H9 (cell line): ENCODE measurements around the gene CACNA2D3. TPM values are rescaled to one million over a fixed set of nuclear protein-coding genes. Genes with fewer than 3 reads are reported as not detected.

Experiments used
- DNase-seq: peaks from one replicate; pipeline ENCODE4 v3.0.0-alpha.2; 2017
- H2AFZ ChIP-seq: one replicate; pipeline ENCODE4 v1.6.1; 2013; ENCODE audit warnings: mild to moderate bottlenecking, low read length, control low read depth, moderate library complexity
- H2AK5ac ChIP-seq: 2 replicates; pipeline ENCODE4 v1.6.1; 2013; ENCODE audit warnings: low read length, control low read depth, mixed read lengths; ENCODE audit not compliant: insufficient read length
- H2BK120ac ChIP-seq: one replicate; pipeline ENCODE4 v1.6.1; 2013; ENCODE audit warnings: low read depth, mild to moderate bottlenecking, low read length, control low read depth, inconsistent platforms; ENCODE audit not compliant: poor library complexity, severe bottlenecking
- H2BK12ac ChIP-seq: 2 replicates; pipeline ENCODE4 v1.6.1; 2013; ENCODE audit warnings: low read length, control low read depth, mixed read lengths, low read depth; ENCODE audit not compliant: insufficient read length
- H2BK15ac ChIP-seq: 2 replicates; pipeline ENCODE4 v1.6.1; 2013; ENCODE audit warnings: low read depth, low read length, control low read depth
- H2BK20ac ChIP-seq: one replicate; pipeline ENCODE4 v1.6.1; 2013; ENCODE audit warnings: low read depth, mild to moderate bottlenecking, low read length, control low read depth, inconsistent platforms; ENCODE audit not compliant: poor library complexity, severe bottlenecking
- H2BK5ac ChIP-seq: 2 replicates; pipeline ENCODE4 v1.6.1; 2013; ENCODE audit warnings: low read length, control low read depth, mixed read lengths; ENCODE audit not compliant: insufficient read length
- H3K14ac ChIP-seq: 2 replicates; pipeline ENCODE4 v1.6.1; 2013; ENCODE audit warnings: low read length, control low read depth; ENCODE audit not compliant: insufficient read depth
- H3K18ac ChIP-seq: 2 replicates; pipeline ENCODE4 v1.6.1; 2013; ENCODE audit warnings: low read depth, mild to moderate bottlenecking, mixed read lengths, low read length, control low read depth; ENCODE audit not compliant: insufficient read length
- H3K23ac ChIP-seq: 2 replicates; pipeline ENCODE4 v1.6.1; 2013; ENCODE audit warnings: low read length, control low read depth, mixed read lengths, low read depth; ENCODE audit not compliant: insufficient read length
- H3K23me2 ChIP-seq: 2 replicates; pipeline ENCODE4 v1.6.1; 2013; ENCODE audit warnings: low read depth, mild to moderate bottlenecking, mixed read lengths, low read length, control low read depth; ENCODE audit not compliant: insufficient read length, poor library complexity, severe bottlenecking
- H3K27ac ChIP-seq: 2 replicates; pipeline ENCODE4 v1.5.1; 2013; ENCODE audit warnings: low read length, control low read depth, mixed read lengths, low read depth; ENCODE audit not compliant: insufficient read length
- H3K27me3 ChIP-seq: 2 replicates; pipeline ENCODE4 v1.6.1; 2013; ENCODE audit warnings: low read length, control low read depth, inconsistent platforms; ENCODE audit not compliant: insufficient read depth
- H3K4ac ChIP-seq: 2 replicates; pipeline ENCODE4 v1.6.1; 2013; ENCODE audit warnings: low read depth, mild to moderate bottlenecking, control low read depth, inconsistent platforms, low read length, moderate library complexity
- H3K4me1 ChIP-seq: 2 replicates; pipeline ENCODE4 v1.6.1; 2013; ENCODE audit warnings: low read length, control low read depth, inconsistent platforms; ENCODE audit not compliant: insufficient read depth
- H3K4me2 ChIP-seq: 2 replicates; pipeline ENCODE4 v1.6.1; 2013; ENCODE audit warnings: low read length, control low read depth, mixed read lengths; ENCODE audit not compliant: insufficient read length, insufficient read depth
- H3K56ac ChIP-seq: 2 replicates; pipeline ENCODE4 v1.6.1; 2013; ENCODE audit warnings: low read depth, mild to moderate bottlenecking, mixed read lengths, low read length, control low read depth; ENCODE audit not compliant: insufficient read length
- H3K79me1 ChIP-seq: 2 replicates; pipeline ENCODE4 v1.6.1; 2013; ENCODE audit warnings: low read depth, mild to moderate bottlenecking, moderate library complexity, low read length, control low read depth, inconsistent platforms; ENCODE audit not compliant: insufficient read depth, poor library complexity, severe bottlenecking
- H3K79me2 ChIP-seq: 2 replicates; pipeline ENCODE4 v1.6.1; 2013; ENCODE audit warnings: low read length, control low read depth, inconsistent platforms; ENCODE audit not compliant: insufficient read depth
- H3K9ac ChIP-seq: 2 replicates; pipeline ENCODE4 v1.6.1; 2013; ENCODE audit warnings: low read length, control low read depth, mixed read lengths; ENCODE audit not compliant: insufficient read length; ENCODE audit errors: extremely low read depth
- H3K9me3 ChIP-seq: one replicate; pipeline ENCODE4 v1.6.1; 2013; ENCODE audit warnings: low read depth, low read length, inconsistent platforms; ENCODE audit not compliant: control insufficient read depth
- H3T11ph ChIP-seq: one replicate; pipeline ENCODE4 v1.6.1; 2013; ENCODE audit warnings: mild to moderate bottlenecking, low read length, control low read depth, inconsistent platforms
- H4K20me1 ChIP-seq: one replicate; pipeline ENCODE4 v1.6.1; 2013; ENCODE audit not compliant: control insufficient read depth, insufficient read length, insufficient read depth
- H4K5ac ChIP-seq: 2 replicates; pipeline ENCODE4 v1.6.1; 2013; ENCODE audit warnings: low read depth, mild to moderate bottlenecking, mixed read lengths, low read length, control low read depth; ENCODE audit not compliant: insufficient read length
- H4K8ac ChIP-seq: replicated peaks from 2 replicates; pipeline ENCODE4 v1.6.1; 2013; ENCODE audit warnings: low read length, control low read depth, mixed read lengths, low read depth; ENCODE audit not compliant: insufficient read length
- H4K91ac ChIP-seq: 2 replicates; pipeline ENCODE4 v1.6.1; 2013; ENCODE audit warnings: low read depth, mild to moderate bottlenecking, moderate library complexity, mixed read lengths, low read length, control low read depth; ENCODE audit not compliant: insufficient read length
- H3K27ac Mint-ChIP-seq, 3 experiments: 2 replicates in 2 of 3; 3 replicates in 1 of 3; pipeline ENCODE4 v1.8.0; 2020 to 2021; ENCODE audit warnings: mixed read lengths in 3 of 3, mild to moderate bottlenecking in 1 of 3, moderate library complexity in 1 of 3
- H3K27me3 Mint-ChIP-seq: 2 replicates; pipeline ENCODE4 v1.8.0; 2021; ENCODE audit warnings: low read depth, mild to moderate bottlenecking, moderate library complexity, mixed read lengths
- H3K36me3 Mint-ChIP-seq, 3 experiments: 2 replicates in 2 of 3; 3 replicates in 1 of 3; pipeline ENCODE4 v1.8.0; 2020 to 2021; ENCODE audit warnings: low read depth in 3 of 3, mixed read lengths in 3 of 3; ENCODE audit not compliant: insufficient read depth in 1 of 3
- H3K4me1 Mint-ChIP-seq, 2 experiments: 2 replicates each; pipeline ENCODE4 v1.8.0; 2020; ENCODE audit warnings: mixed read lengths in 2 of 2
- H3K4me3 Mint-ChIP-seq, 2 experiments: 2 replicates in 1 of 2; 3 replicates in 1 of 2; pipeline ENCODE4 v1.8.0; 2020 to 2021; ENCODE audit warnings: mild to moderate bottlenecking in 2 of 2, mixed read lengths in 2 of 2, moderate library complexity in 1 of 2
- H3K9me3 Mint-ChIP-seq, 2 experiments: 2 replicates in 1 of 2; 3 replicates in 1 of 2; pipeline ENCODE4 v1.8.0; 2020; ENCODE audit warnings: mild to moderate bottlenecking in 2 of 2, mixed read lengths in 2 of 2, moderate library complexity in 1 of 2
- CTCF ChIP-seq: fragments of 200-600 bp; sonication (generic); conservative IDR thresholded peaks from 3 replicates; pipeline ENCODE4 v1.8.0; 2021; ENCODE audit warnings: antibody characterized with exemption, mild to moderate bottlenecking
- total RNA-seq: library from RNA; stranded (reverse); gene quantifications from 2 replicates; pipeline ENCODE4 v1.2.1, GENCODE V29; 2021

The CACNA2D3 gene
- total RNA-seq, 1 experiment from 2014 or later = 3.2 TPM

- Histone ChIP-seq H3K27me3 (no peaks in the 10 kb centered on the region), H3K9me3 (no peaks in the 10 kb centered on the region), H4K5ac (no peak overlapping the region), H3K79me1 (no peaks in the 10 kb centered on the region), H3K9ac (no peak overlapping the region), H3T11ph (no peak overlapping the region), H3K56ac (no peak overlapping the region), H3K4me2 (no peak overlapping the region), H4K91ac (no peak overlapping the region), H3K4me1 (no peaks in the 10 kb centered on the region), H3K23ac (no peak overlapping the region), H2BK20ac (no peak overlapping the region), H2BK15ac (no peak overlapping the region), H2BK120ac (no peak overlapping the region), H4K8ac (no peak overlapping the region), H2AFZ (no peak overlapping the region), H2BK12ac (no peak overlapping the region), H3K27ac (no peak overlapping the region), H4K20me1 (no peaks in the 10 kb centered on the region), H2BK5ac (no peak overlapping the region), H3K14ac (no peak overlapping the region), H2AK5ac (no peak overlapping the region), H3K4ac (no peak overlapping the region), H3K23me2 (no peaks in the 10 kb centered on the region), H3K79me2 (no peaks in the 10 kb centered on the region), H3K18ac (no peak overlapping the region)
- Mint-ChIP-seq H3K4me3 (no peak overlapping the region), H3K27ac (no peak overlapping the region), H3K4me1 (no peaks in the 10 kb centered on the region), H3K36me3 (peaks cover 0 to 7% (median 6%) of the 10 kb centered on the region in 3 experiments; a peak in 5 of 7 replicates), H3K9me3 (peaks cover 12 to 24% of the 10 kb centered on the region in 2 experiments; a peak in 4 of 5 replicates), H3K27me3 (peaks cover 4% of the 10 kb centered on the region)
- DNase-seq = no peak
- no peak for TF ChIP-seq CTCF
Observed at GRCh38 chr3:54476891-54477290, 354.5 kb downstream of the CACNA2D3 start.
